Measurements from ENCODE around the gene ARL15. TPM values are rescaled to one million over a fixed set of nuclear protein-coding genes. Genes with fewer than 3 reads are reported as not detected.

ARL15 gene
- total RNA-seq, 2 donors from 2014 or later = 11.4 to 22.8 TPM

DNA sequence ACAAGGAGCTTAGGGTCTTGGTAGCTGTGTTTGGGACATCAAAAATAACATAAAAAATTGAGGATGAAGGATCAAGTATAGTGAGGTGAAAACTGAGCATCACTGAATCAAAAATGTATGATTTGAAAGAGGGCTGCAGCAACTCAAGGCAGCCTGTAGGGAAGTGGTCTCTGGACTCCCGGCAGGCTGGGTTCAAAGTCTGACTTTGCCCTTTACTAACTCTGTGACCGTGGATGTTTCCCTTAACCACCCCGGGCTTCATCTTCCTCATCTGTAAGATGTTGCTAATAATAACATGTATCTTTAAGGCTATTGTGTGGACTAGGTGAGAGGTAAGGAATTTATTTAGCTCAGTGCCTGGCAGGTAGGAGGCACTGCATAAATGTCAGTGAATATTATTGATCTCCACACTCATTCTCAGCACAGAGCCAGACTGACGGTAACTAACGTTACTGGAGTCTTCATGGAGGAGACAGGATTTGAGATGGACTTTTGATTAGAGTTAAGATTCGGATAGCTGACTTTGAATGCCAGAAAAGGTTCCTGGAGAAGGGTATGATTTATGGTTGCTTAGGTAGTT lies 382.6 kb downstream of the ARL15 start:
- no peaks in the 10 kb centered on the region for H3K9me3 ChIP-seq
- no peak for DNase-seq (ENCODE audit: low spot score)
- no peaks in the 10 kb centered on the region for H3K36me3 ChIP-seq
- TF ChIP-seq, protein P1, sequence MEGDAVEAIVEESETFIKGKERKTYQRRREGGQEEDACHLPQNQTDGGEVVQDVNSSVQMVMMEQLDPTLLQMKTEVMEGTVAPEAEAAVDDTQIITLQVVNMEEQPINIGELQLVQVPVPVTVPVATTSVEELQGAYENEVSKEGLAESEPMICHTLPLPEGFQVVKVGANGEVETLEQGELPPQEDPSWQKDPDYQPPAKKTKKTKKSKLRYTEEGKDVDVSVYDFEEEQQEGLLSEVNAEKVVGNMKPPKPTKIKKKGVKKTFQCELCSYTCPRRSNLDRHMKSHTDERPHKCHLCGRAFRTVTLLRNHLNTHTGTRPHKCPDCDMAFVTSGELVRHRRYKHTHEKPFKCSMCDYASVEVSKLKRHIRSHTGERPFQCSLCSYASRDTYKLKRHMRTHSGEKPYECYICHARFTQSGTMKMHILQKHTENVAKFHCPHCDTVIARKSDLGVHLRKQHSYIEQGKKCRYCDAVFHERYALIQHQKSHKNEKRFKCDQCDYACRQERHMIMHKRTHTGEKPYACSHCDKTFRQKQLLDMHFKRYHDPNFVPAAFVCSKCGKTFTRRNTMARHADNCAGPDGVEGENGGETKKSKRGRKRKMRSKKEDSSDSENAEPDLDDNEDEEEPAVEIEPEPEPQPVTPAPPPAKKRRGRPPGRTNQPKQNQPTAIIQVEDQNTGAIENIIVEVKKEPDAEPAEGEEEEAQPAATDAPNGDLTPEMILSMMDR (IDR thresholded peaks at IDR 0.05) = no peak
- no peak overlapping the region for H3K27ac ChIP-seq
- no peak overlapping the region for H3K4me3 ChIP-seq
- no peaks in the 10 kb centered on the region for H3K4me1 ChIP-seq
- H3K27me3 ChIP-seq = no peaks in the 10 kb centered on the region

DNA sequence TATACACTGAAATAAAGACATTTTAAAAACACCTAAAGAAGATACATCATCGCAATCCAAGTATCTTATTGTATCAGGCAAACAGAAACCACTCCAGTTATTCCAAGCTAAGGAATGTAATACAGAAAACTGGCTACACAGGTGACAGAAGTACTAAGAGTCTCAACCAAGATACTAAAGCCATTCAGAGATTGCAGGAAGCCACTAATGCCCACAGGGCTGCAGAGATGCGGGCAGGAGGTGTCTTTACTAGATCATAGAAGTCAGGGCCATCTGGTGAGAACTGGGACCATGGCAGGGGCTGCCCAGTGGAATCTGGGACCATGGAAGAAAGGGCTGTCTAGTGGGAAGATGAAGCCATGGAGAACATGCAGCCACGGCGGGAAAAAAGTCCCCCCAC lies 384.3 kb downstream of the ARL15 start:
- no peaks in the 10 kb centered on the region for H3K4me1 ChIP-seq
- H3K36me3 ChIP-seq = no peaks in the 10 kb centered on the region
- no peaks in the 10 kb centered on the region for H3K9me3 ChIP-seq
- TF ChIP-seq, protein P1 (IDR thresholded peaks at IDR 0.05) = no peak
- no peak overlapping the region for H3K4me3 ChIP-seq
- no peak for DNase-seq (ENCODE audit: low spot score)
- no peaks in the 10 kb centered on the region for H3K27me3 ChIP-seq
- no peak overlapping the region for H3K27ac ChIP-seq

DNA sequence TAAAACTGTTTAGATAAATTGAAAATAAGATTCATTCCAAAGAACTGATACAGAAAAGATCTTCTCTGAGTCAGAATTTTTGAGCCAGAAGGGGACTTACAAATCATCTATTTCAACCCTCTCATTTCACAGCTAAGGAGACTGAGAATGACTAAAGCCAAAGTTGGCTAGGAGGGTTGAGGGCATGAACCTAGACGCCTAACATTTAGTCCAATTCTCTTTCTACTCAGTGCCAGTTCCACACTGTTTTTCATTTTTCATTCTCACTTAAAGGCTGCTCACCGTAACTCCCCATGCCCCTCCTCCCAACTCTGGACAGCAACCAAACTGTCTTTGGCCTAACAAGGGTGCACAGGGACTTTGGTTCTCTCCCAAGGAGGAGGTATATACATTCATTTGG lies 386.0 kb downstream of the ARL15 start:
- TF ChIP-seq, protein P1 (IDR thresholded peaks at IDR 0.05) = no peak
- no peaks in the 10 kb centered on the region for H3K36me3 ChIP-seq

DNA sequence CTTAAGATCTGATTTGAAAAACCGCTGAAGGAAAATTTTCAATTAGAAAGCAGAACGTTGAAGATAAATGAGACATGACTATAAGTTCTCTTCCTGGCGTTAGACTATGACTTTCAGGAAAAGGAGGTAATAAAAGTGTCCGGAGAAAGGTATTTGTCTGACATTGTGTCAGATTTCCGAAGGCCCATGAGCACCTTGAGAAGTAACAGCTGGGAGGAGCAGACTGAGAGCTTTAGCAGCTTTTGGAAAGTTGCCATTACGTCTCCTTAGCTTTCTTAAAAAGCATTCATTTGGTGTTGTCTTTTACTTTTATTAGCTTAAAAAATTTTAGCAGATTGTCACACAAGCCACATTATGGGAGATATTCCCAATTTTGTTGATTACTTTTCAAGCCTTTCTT lies 386.4 kb downstream of the ARL15 start:
- TF ChIP-seq, protein P1 (IDR thresholded peaks at IDR 0.05) = no peak
- Histone ChIP-seq H3K27ac (no peak overlapping the region), H3K36me3 (no peaks in the 10 kb centered on the region), H3K9me3 (no peaks in the 10 kb centered on the region), H3K27me3 (no peaks in the 10 kb centered on the region), H3K4me1 (no peaks in the 10 kb centered on the region), H3K4me3 (no peak overlapping the region)
- no peak for DNase-seq (ENCODE audit: low spot score)

More for the DNA sequence above, 386.0 kb downstream of the ARL15 start:
- no peaks in the 10 kb centered on the region for H3K4me1 ChIP-seq
- H3K27ac ChIP-seq = no peak overlapping the region
- H3K9me3 ChIP-seq = no peaks in the 10 kb centered on the region
- no peak overlapping the region for H3K4me3 ChIP-seq
- no peak for DNase-seq (ENCODE audit: low spot score)
- no peaks in the 10 kb centered on the region for H3K27me3 ChIP-seq

DNA sequence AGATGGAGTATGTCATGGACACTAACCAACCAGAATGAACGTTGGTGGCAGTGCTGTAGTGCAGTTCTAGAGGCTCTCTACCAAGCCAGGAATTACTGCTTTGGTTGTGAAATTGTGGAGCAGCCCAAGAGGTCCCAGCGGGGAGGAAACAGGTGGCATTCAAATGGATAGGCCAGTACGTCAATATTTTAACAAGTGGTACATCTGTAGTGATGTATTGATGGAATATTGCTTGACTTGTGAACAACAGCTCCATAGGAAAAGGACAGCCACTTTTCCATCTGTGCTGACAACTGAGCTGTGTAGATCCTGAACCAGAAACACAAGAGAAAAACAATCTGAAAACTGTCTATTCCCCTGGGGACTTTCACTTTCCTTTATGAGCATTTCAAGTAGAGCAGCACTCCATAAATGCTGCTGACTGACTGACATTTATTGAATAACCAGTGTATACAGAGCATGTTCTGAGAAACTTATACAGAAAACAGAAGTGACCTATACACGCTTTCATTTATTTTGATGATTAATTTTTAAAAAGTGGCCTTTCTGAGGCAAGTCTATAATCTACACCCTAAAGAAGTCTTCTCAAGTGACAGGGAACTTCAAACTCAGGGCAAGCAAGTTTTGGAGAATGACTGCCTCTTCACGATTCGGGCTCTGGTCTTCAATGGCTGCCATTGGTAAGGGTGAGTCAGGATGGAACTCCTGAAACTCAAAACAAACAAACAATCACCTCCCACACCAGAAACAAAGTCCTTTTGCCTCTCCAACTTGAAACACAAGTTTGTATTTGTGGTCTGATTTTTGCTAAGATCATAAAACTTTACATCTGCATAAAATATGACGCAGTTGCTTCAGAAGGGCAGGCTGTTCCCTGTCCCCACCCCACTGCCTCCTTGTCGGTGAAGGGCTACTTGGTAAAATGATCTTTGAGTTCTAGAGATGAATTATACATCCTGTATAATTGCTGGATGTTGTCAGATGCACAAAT lies 387.6 kb downstream of the ARL15 start:
- TF ChIP-seq, protein P1 (IDR thresholded peaks at IDR 0.05) = no peak
- H3K36me3 ChIP-seq = no peaks in the 10 kb centered on the region
- H3K27ac ChIP-seq = no peak overlapping the region
- DNase-seq (ENCODE audit: low spot score) = no peak
- no peaks in the 10 kb centered on the region for H3K27me3 ChIP-seq
- no peaks in the 10 kb centered on the region for H3K4me1 ChIP-seq
- H3K9me3 ChIP-seq = no peaks in the 10 kb centered on the region
- no peak overlapping the region for H3K4me3 ChIP-seq
